SK-N-MC (cell line): Measurements from ENCODE around the gene SYT8.

Experiments used
- EZH2 ChIP-seq: fragments of 200-600 bp; sonication (generic); IDR thresholded peaks from one replicate; pipeline ENCODE4 v1.6.1; 2017; ENCODE audit warnings: antibody characterized with exemption
- FOXP2 ChIP-seq: optimal IDR thresholded peaks from 2 replicates; pipeline ENCODE3; 2011; ENCODE audit warnings: mild to moderate bottlenecking, moderate library complexity; ENCODE audit not compliant: insufficient read depth; ENCODE audit errors: extremely low read length, control extremely low read depth
- POLR2AphosphoS5 ChIP-seq: IDR thresholded peaks from 2 replicates; pipeline ENCODE4 v1.6.1; 2012; ENCODE audit warnings: mild to moderate bottlenecking, low read depth, low read length, borderline replicate concordance

- TF ChIP-seq POLR2AphosphoS5 (no peak), EZH2 (no peak), FOXP2 (no peak)
These were observed 19.5 kb upstream of the SYT8 start for GRCh38 chr11:1815311-1815710.
